GM21367 (cell line): Measurements from ENCODE around the gene TAS2R10.

Source experiments
- ATAC-seq: cut with Tn5 transposase; IDR thresholded peaks from one replicate; pipeline ENCODE4 v1.9.1; 2021; ENCODE audit not compliant: unreplicated experiment

TAS2R10 gene

DNA sequence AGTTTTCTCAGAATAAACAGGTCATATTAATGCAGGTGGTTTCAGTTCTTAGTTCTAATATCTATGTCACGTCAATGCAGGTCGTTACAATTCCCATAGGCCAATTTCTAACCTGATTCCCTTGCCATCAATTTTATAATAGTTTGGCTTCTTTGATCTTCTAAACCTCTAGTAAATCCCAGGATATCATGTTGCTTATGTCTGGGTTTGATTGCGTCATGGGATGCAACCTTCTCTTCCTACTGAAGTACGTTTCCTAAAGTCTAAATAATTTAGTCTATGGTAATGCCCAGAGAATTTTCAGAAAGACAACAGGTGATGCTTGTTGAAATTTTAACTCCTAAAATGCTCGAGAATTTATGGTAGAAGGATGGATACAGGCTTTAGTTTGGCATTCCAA, 42.9 kb downstream of the TAS2R10 start:
- ATAC-seq = no peak

DNA sequence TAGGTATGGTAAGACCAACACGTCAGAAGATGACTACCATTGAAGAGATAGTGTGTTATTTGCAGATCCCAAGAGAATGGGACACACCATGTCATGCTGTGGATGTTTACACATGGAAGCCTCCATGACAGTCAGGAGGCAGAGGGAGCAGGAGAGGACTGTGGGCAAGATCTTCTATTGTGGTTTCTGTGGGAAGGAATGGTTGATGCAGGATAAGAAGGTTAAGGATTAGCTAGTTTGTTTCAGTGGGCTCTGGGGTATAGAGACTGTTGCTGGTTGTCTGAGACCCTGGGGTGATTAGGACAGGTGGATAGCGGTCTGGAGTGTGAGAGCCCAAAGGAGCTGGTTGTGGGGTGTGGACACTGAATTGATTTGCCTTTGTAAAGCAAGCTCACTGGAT, 47.1 kb downstream of the TAS2R10 start:
- ATAC-seq = no peak
